GM23338 (cell line): Measurements from ENCODE around the gene P2RX4. TPM values are rescaled to one million over a fixed set of nuclear protein-coding genes. Genes with fewer than 3 reads are reported as not detected.

Experiments
- ATAC-seq: fragments of 200-7000 bp; cut with Tn5 transposase; 3 replicates; pipeline ENCODE4 v1.9.1; 2020
- DNase-seq: peaks from one replicate; pipeline ENCODE4 v3.0.0-alpha.2; 2015; ENCODE audit warnings: low spot score
- H2AFZ ChIP-seq: fragments of 200-600 bp; sonication (generic); 2 replicates; pipeline ENCODE4 v1.8.0; 2016; ENCODE audit warnings: antibody characterized with exemption, mild to moderate bottlenecking, moderate library complexity
- H3F3A ChIP-seq: fragments of 200-600 bp; sonication (generic); replicated peaks from 2 replicates; pipeline ENCODE4 v1.8.0; 2017; ENCODE audit warnings: antibody characterized with exemption, mixed run types, low read depth
- H3K27ac ChIP-seq: fragments of 200-600 bp; sonication (generic); 2 replicates; pipeline ENCODE4 v1.6.1; 2016; ENCODE audit warnings: low read depth
- H3K27me3 ChIP-seq: fragments of 200-600 bp; sonication (generic); 2 replicates; pipeline ENCODE4 v1.8.0; 2016; ENCODE audit warnings: mild to moderate bottlenecking, mixed run types, moderate library complexity; ENCODE audit not compliant: insufficient read depth
- H3K36me3 ChIP-seq: fragments of 200-600 bp; sonication (generic); 2 replicates; pipeline ENCODE4 v1.8.0; 2016; ENCODE audit warnings: mild to moderate bottlenecking; ENCODE audit not compliant: insufficient read depth
- H3K4me1 ChIP-seq: fragments of 200-600 bp; sonication (generic); 2 replicates; pipeline ENCODE4 v1.8.0; 2016; ENCODE audit warnings: mild to moderate bottlenecking, moderate library complexity; ENCODE audit not compliant: insufficient read depth
- H3K4me2 ChIP-seq: fragments of 200-600 bp; sonication (generic); 2 replicates; pipeline ENCODE4 v1.7.1; 2017; ENCODE audit warnings: mixed run types
- H3K4me3 ChIP-seq: fragments of 200-600 bp; sonication (generic); 2 replicates; pipeline ENCODE4 v1.6.1; 2016; ENCODE audit warnings: mixed run types
- H3K79me2 ChIP-seq: fragments of 200-600 bp; sonication (generic); replicated peaks from 2 replicates; pipeline ENCODE4 v1.8.0; 2017; ENCODE audit warnings: mild to moderate bottlenecking; ENCODE audit not compliant: insufficient read depth
- H3K9me2 ChIP-seq: fragments of 200-600 bp; sonication (generic); 2 replicates; pipeline ENCODE4 v1.8.0; 2017; ENCODE audit not compliant: insufficient read depth
- H4K20me1 ChIP-seq: fragments of 200-600 bp; sonication (generic); replicated peaks from 2 replicates; pipeline ENCODE4 v1.8.0; 2017; ENCODE audit warnings: mild to moderate bottlenecking; ENCODE audit not compliant: insufficient read depth
- H3K27ac Mint-ChIP-seq: 2 replicates; pipeline ENCODE4 v1.8.0; 2020; ENCODE audit warnings: inconsistent platforms, mild to moderate bottlenecking, moderate library complexity, mixed read lengths
- H3K27me3 Mint-ChIP-seq: 3 replicates; pipeline ENCODE4 v1.8.0; 2022; ENCODE audit warnings: low read depth, mild to moderate bottlenecking, moderate library complexity, mixed read lengths, inconsistent platforms; ENCODE audit not compliant: insufficient read depth, poor library complexity
- H3K36me3 Mint-ChIP-seq: 3 replicates; pipeline ENCODE4 v1.8.0; 2021; ENCODE audit warnings: low read depth, mild to moderate bottlenecking, inconsistent platforms, moderate library complexity, mixed read lengths
- H3K4me1 Mint-ChIP-seq: 3 replicates; pipeline ENCODE4 v1.8.0; 2020; ENCODE audit warnings: mild to moderate bottlenecking, inconsistent platforms, mixed read lengths
- H3K4me3 Mint-ChIP-seq: 3 replicates; pipeline ENCODE4 v1.8.0; 2021; ENCODE audit warnings: moderate library complexity, mild to moderate bottlenecking, inconsistent platforms, mixed read lengths
- H3K9me3 Mint-ChIP-seq: 3 replicates; pipeline ENCODE4 v1.8.0; 2020; ENCODE audit warnings: moderate library complexity, mild to moderate bottlenecking, inconsistent platforms, mixed read lengths
- JUNB ChIP-seq: IDR thresholded peaks from one replicate; pipeline ENCODE4 v1.6.1; 2016; ENCODE audit warnings: antibody characterized with exemption; ENCODE audit not compliant: unreplicated experiment
- NANOG ChIP-seq: IDR thresholded peaks from 2 replicates; pipeline ENCODE4 v1.6.1; 2016; ENCODE audit warnings: antibody characterized with exemption, borderline replicate concordance
- POLR2AphosphoS5 ChIP-seq: IDR thresholded peaks from 2 replicates; pipeline ENCODE4 v1.6.1; 2016; ENCODE audit warnings: antibody characterized with exemption, low read depth
- STAT1 ChIP-seq: IDR thresholded peaks from one replicate; pipeline ENCODE4 v1.6.1; 2016; ENCODE audit warnings: antibody characterized with exemption; ENCODE audit not compliant: unreplicated experiment
- ZNF114 ChIP-seq: fragments of 250-450 bp; sonication (Bioruptor Pico); IDR thresholded peaks from 2 replicates; pipeline ENCODE4 v1.5.0; 2020; ENCODE audit warnings: mild to moderate bottlenecking, moderate library complexity
- polyA plus RNA-seq: library from polyadenylated mRNA; unstranded; fragments of >200 nt; fragmentation: Nextera tagmentation; extraction: Ambion mirVana; gene quantifications from 2 replicates; pipeline ENCODE4 v1.2.1, GENCODE V29; 2016
- total RNA-seq: library from RNA; depleted of rRNA; stranded (reverse); fragments of >200 nt; shearing (Covaris generic); gene quantifications from 2 replicates; pipeline ENCODE4 v1.2.3, GENCODE V29; 2014
- TF ChIP-seq, protein P1 (sequence below): IDR thresholded peaks from one replicate; pipeline ENCODE4 v1.6.1; 2018; ENCODE audit warnings: antibody characterized with exemption; ENCODE audit not compliant: unreplicated experiment
- TF ChIP-seq, protein P2 (sequence below): IDR thresholded peaks from 2 replicates; pipeline ENCODE4 v1.6.1; 2016; ENCODE audit warnings: antibody characterized with exemption
- TF ChIP-seq, protein P3 (sequence below): fragments of 250-450 bp; sonication (Bioruptor Pico); IDR thresholded peaks from 2 replicates; pipeline ENCODE4 v1.5.0; 2020; ENCODE audit warnings: mild to moderate bottlenecking, moderate library complexity
- TF ChIP-seq, protein P4 (sequence below), 2 experiments: fragments of 200-600 bp in 1 of 2; sonication (generic) in 1 of 2; conservative IDR thresholded peaks; 2 replicates each; pipeline versions ENCODE4 v1.5.1 to v1.6.1; 2016 to 2017; ENCODE audit warnings: antibody characterized with exemption in 2 of 2, low read depth in 2 of 2, mild to moderate bottlenecking in 2 of 2, moderate library complexity in 1 of 2

P2RX4 gene
- total and polyA plus RNA-seq, 2 experiments from 2014 or later: 5.6 to 18.9 TPM

DNA sequence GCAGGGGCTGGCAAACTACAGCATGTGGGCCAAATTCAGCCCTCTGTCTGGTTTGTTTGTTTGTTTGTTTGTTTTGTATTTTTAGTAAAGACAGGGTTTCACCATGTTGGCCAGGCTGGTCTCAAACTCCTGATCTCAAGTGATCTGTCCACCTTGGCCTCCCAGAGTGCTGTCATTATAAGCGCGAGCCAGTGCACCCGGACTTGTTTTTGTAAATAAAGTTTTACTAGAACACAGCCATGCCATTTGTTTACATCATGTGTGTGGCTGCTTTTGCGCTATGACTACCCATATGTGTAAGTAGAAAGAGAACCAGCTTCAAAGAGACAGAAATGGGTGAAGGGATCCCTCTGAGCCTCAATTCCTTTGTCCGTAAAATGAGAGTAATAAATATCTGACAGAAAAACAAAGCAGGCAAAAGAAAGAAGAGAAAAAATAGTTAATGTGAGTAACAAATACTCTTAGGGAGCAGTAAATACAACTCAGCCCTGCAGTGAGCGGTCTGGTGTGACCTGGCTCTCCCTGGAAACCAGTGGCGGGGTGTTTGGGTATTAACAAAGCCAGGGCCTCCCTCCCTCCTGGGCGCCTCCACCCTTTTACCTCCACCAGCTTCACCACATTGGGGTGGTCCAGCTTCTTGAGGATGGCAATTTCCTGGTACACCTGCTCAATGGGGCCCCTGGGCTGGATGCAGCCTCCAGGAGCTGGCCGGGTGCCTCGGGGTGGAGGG lies 53.4 kb downstream of the P2RX4 start:
- peaks cover 29% of the 10 kb centered on the region for H3K36me3 Mint-ChIP-seq

More for the DNA sequence above, 53.4 kb downstream of the P2RX4 start:
- Histone ChIP-seq H3K27me3 (no peaks in the 10 kb centered on the region), H3K4me3 (no peak overlapping the region), H3K4me2 (no peak overlapping the region), H3K36me3 (no peaks in the 10 kb centered on the region; the same call in 1 of the 2 replicates), H3K27ac (no peak overlapping the region), H3K4me1 (no peaks in the 10 kb centered on the region), H3F3A (no peaks in the 10 kb centered on the region), H2AFZ (no peak overlapping the region), H3K9me2 (no peaks in the 10 kb centered on the region), H3K79me2 (no peaks in the 10 kb centered on the region), H4K20me1 (peaks cover 5% of the 10 kb centered on the region; the same call in 1 of the 2 replicates)
- Mint-ChIP-seq H3K9me3 (no peaks in the 10 kb centered on the region), H3K4me3 (no peak overlapping the region), H3K4me1 (no peaks in the 10 kb centered on the region), H3K27ac (no peak overlapping the region), H3K27me3 (peaks cover 2% of the 10 kb centered on the region)
- no peak for ATAC-seq
- no peak for DNase-seq
- TF ChIP-seq, protein P1, sequence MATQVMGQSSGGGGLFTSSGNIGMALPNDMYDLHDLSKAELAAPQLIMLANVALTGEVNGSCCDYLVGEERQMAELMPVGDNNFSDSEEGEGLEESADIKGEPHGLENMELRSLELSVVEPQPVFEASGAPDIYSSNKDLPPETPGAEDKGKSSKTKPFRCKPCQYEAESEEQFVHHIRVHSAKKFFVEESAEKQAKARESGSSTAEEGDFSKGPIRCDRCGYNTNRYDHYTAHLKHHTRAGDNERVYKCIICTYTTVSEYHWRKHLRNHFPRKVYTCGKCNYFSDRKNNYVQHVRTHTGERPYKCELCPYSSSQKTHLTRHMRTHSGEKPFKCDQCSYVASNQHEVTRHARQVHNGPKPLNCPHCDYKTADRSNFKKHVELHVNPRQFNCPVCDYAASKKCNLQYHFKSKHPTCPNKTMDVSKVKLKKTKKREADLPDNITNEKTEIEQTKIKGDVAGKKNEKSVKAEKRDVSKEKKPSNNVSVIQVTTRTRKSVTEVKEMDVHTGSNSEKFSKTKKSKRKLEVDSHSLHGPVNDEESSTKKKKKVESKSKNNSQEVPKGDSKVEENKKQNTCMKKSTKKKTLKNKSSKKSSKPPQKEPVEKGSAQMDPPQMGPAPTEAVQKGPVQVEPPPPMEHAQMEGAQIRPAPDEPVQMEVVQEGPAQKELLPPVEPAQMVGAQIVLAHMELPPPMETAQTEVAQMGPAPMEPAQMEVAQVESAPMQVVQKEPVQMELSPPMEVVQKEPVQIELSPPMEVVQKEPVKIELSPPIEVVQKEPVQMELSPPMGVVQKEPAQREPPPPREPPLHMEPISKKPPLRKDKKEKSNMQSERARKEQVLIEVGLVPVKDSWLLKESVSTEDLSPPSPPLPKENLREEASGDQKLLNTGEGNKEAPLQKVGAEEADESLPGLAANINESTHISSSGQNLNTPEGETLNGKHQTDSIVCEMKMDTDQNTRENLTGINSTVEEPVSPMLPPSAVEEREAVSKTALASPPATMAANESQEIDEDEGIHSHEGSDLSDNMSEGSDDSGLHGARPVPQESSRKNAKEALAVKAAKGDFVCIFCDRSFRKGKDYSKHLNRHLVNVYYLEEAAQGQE: no peak
- TF ChIP-seq NANOG (no peak), ZNF114 (CRISPR knock-in tag) (no peak), POLR2AphosphoS5 (no peak), JUNB (no peak), STAT1 (no peak)
- TF ChIP-seq, protein P2, sequence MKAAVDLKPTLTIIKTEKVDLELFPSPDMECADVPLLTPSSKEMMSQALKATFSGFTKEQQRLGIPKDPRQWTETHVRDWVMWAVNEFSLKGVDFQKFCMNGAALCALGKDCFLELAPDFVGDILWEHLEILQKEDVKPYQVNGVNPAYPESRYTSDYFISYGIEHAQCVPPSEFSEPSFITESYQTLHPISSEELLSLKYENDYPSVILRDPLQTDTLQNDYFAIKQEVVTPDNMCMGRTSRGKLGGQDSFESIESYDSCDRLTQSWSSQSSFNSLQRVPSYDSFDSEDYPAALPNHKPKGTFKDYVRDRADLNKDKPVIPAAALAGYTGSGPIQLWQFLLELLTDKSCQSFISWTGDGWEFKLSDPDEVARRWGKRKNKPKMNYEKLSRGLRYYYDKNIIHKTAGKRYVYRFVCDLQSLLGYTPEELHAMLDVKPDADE: no peak
- TF ChIP-seq, protein P3, sequence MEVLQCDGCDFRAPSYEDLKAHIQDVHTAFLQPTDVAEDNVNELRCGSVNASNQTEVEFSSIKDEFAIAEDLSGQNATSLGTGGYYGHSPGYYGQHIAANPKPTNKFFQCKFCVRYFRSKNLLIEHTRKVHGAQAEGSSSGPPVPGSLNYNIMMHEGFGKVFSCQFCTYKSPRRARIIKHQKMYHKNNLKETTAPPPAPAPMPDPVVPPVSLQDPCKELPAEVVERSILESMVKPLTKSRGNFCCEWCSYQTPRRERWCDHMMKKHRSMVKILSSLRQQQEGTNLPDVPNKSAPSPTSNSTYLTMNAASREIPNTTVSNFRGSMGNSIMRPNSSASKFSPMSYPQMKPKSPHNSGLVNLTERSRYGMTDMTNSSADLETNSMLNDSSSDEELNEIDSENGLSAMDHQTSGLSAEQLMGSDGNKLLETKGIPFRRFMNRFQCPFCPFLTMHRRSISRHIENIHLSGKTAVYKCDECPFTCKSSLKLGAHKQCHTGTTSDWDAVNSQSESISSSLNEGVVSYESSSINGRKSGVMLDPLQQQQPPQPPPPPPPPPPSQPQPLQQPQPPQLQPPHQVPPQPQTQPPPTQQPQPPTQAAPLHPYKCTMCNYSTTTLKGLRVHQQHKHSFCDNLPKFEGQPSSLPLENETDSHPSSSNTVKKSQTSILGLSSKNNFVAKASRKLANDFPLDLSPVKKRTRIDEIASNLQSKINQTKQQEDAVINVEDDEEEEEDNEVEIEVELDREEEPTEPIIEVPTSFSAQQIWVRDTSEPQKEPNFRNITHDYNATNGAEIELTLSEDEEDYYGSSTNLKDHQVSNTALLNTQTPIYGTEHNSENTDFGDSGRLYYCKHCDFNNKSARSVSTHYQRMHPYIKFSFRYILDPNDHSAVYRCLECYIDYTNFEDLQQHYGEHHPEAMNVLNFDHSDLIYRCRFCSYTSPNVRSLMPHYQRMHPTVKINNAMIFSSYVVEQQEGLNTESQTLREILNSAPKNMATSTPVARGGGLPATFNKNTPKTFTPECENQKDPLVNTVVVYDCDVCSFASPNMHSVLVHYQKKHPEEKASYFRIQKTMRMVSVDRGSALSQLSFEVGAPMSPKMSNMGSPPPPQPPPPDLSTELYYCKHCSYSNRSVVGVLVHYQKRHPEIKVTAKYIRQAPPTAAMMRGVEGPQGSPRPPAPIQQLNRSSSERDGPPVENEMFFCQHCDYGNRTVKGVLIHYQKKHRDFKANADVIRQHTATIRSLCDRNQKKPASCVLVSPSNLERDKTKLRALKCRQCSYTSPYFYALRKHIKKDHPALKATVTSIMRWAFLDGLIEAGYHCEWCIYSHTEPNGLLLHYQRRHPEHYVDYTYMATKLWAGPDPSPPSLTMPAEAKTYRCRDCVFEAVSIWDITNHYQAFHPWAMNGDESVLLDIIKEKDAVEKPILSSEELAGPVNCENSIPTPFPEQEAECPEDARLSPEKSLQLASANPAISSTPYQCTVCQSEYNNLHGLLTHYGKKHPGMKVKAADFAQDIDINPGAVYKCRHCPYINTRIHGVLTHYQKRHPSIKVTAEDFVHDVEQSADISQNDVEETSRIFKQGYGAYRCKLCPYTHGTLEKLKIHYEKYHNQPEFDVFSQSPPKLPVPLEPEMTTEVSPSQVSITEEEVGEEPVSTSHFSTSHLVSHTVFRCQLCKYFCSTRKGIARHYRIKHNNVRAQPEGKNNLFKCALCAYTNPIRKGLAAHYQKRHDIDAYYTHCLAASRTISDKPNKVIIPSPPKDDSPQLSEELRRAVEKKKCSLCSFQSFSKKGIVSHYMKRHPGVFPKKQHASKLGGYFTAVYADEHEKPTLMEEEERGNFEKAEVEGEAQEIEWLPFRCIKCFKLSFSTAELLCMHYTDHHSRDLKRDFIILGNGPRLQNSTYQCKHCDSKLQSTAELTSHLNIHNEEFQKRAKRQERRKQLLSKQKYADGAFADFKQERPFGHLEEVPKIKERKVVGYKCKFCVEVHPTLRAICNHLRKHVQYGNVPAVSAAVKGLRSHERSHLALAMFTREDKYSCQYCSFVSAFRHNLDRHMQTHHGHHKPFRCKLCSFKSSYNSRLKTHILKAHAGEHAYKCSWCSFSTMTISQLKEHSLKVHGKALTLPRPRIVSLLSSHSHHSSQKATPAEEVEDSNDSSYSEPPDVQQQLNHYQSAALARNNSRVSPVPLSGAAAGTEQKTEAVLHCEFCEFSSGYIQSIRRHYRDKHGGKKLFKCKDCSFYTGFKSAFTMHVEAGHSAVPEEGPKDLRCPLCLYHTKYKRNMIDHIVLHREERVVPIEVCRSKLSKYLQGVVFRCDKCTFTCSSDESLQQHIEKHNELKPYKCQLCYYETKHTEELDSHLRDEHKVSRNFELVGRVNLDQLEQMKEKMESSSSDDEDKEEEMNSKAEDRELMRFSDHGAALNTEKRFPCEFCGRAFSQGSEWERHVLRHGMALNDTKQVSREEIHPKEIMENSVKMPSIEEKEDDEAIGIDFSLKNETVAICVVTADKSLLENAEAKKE (CRISPR knock-in tag): no peak
- TF ChIP-seq, protein P4, sequence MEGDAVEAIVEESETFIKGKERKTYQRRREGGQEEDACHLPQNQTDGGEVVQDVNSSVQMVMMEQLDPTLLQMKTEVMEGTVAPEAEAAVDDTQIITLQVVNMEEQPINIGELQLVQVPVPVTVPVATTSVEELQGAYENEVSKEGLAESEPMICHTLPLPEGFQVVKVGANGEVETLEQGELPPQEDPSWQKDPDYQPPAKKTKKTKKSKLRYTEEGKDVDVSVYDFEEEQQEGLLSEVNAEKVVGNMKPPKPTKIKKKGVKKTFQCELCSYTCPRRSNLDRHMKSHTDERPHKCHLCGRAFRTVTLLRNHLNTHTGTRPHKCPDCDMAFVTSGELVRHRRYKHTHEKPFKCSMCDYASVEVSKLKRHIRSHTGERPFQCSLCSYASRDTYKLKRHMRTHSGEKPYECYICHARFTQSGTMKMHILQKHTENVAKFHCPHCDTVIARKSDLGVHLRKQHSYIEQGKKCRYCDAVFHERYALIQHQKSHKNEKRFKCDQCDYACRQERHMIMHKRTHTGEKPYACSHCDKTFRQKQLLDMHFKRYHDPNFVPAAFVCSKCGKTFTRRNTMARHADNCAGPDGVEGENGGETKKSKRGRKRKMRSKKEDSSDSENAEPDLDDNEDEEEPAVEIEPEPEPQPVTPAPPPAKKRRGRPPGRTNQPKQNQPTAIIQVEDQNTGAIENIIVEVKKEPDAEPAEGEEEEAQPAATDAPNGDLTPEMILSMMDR (conservative IDR thresholded peaks at IDR 0.05; ENCODE audit: low read depth in 2 of 2): no peak
